ENCODE measurements around the gene LMO2.

The LMO2 gene

GRCh38 chr11:33881651-33882503 is 10.0 kb downstream of the LMO2 start:
- H3K4me3 ChIP-seq (ENCODE audit: low read depth, low read length), result no peak overlapping the region
- no peak for DNase-seq (ENCODE audit: low read depth)
- TF ChIP-seq CTCF (IDR thresholded peaks at IDR 0.05; ENCODE audit: control insufficient read depth, extremely low read depth, insufficient read depth), result no peak

- no peak overlapping the region for H3K4me3 ChIP-seq (ENCODE audit: low read depth, low read length)
- TF ChIP-seq CTCF (IDR thresholded peaks at IDR 0.05; ENCODE audit: control insufficient read depth, extremely low read depth, insufficient read depth), result no peak
Measured at GRCh38 chr11:33880979-33881378, 10.9 kb downstream of the LMO2 start.

GRCh38 chr11:33879375-33879774 is 12.5 kb downstream of the LMO2 start:
- H3K4me3 ChIP-seq (ENCODE audit: low read depth, low read length), result no peak overlapping the region
- no peak for TF ChIP-seq CTCF (IDR thresholded peaks at IDR 0.05; ENCODE audit: control insufficient read depth, extremely low read depth, insufficient read depth)
- DNase-seq (ENCODE audit: low read depth), result no peak

More at GRCh38 chr11:33880979-33881378, 10.9 kb downstream of the LMO2 start:
- DNase-seq (ENCODE audit: low read depth), result no peak

- no peak for DNase-seq (ENCODE audit: low read depth)
- no peak overlapping the region for H3K4me3 ChIP-seq (ENCODE audit: low read depth, low read length)
- no peak for TF ChIP-seq CTCF (IDR thresholded peaks at IDR 0.05; ENCODE audit: control insufficient read depth, extremely low read depth, insufficient read depth)
Measured at GRCh38 chr11:33877038-33877437, 14.8 kb downstream of the LMO2 start.

GRCh38 chr11:33875621-33876294 is 16.1 kb downstream of the LMO2 start:
- no peak overlapping the region for H3K4me3 ChIP-seq (ENCODE audit: low read depth, low read length)
- no peak for DNase-seq (ENCODE audit: low read depth)
- no peak for TF ChIP-seq CTCF (IDR thresholded peaks at IDR 0.05; ENCODE audit: control insufficient read depth, extremely low read depth, insufficient read depth)

GRCh38 chr11:33874910-33875490 is 16.9 kb downstream of the LMO2 start:
- no peak for TF ChIP-seq CTCF (IDR thresholded peaks at IDR 0.05; ENCODE audit: control insufficient read depth, extremely low read depth, insufficient read depth)
- no peak overlapping the region for H3K4me3 ChIP-seq (ENCODE audit: low read depth, low read length)
- no peak for DNase-seq (ENCODE audit: low read depth)

Data from LNCaP clone FGC (cell line).